ENCODE results near the gene GUCD1. TPM values are rescaled to one million over a fixed set of nuclear protein-coding genes. Genes with fewer than 3 reads are reported as not detected.

The GUCD1 gene
- total RNA-seq, 1 experiment from 2014 or later = 65.8 TPM

GRCh38 chr22:24543185-24543601 is 11.7 kb downstream of the GUCD1 start:
- H3K36me3 ChIP-seq (ENCODE audit: low read depth, low read length) = peaks cover 8% of the 10 kb centered on the region; the same call in 1 of the 2 replicates
- no TSS peak for BruUV-seq (replicated peaks)
- CTCF ChIA-PET = no interaction called here

GRCh38 chr22:24542641-24543040 is 12.3 kb downstream of the GUCD1 start:
- Histone ChIP-seq H3K9me2 (replicated peaks; ENCODE audit: low read length) (no peaks in the 10 kb centered on the region), H3K9me3 (ENCODE audit: low read length) (no peaks in the 10 kb centered on the region), H3K79me2 (ENCODE audit: low read length) (no peaks in the 10 kb centered on the region), H4K20me1 (ENCODE audit: low read length) (no peaks in the 10 kb centered on the region), H3K27me3 (ENCODE audit: low read length) (no peaks in the 10 kb centered on the region), H3K4me3 (ENCODE audit: low read length) (no peak overlapping the region), H3K36me3 (ENCODE audit: low read depth, low read length) (peaks cover 8% of the 10 kb centered on the region; the same call in 1 of the 2 replicates), H2AFZ (ENCODE audit: low read length) (no peak overlapping the region), H3K27ac (ENCODE audit: low read length) (no peak overlapping the region), H3K4me1 (ENCODE audit: insufficient read depth, low read length) (no peaks in the 10 kb centered on the region), H3F3A (ENCODE audit: low read length, unreplicated experiment) (no peaks in the 10 kb centered on the region), H3K4me2 (ENCODE audit: low read length) (no peak overlapping the region), H3K9ac (ENCODE audit: low read length) (no peak overlapping the region)
- no peak for ATAC-seq
- ChIA-PET CTCF (no interaction called here), POLR2A (ENCODE audit: unreplicated experiment) (no interaction called here)
- intact Hi-C loops (cut with micrococcal nuclease) = no loop called here
- BruUV-seq (replicated peaks) = no TSS peak
- DNase-seq = no peak
- TF ChIP-seq EZH2 (IDR thresholded peaks at IDR 0.05; ENCODE audit: low read length, unreplicated experiment) (no peak), EZH2phosphoT487 (IDR thresholded peaks at IDR 0.05; ENCODE audit: borderline replicate concordance, low read length) (no peak), CTCF (conservative IDR thresholded peaks at IDR 0.05; ENCODE audit: low read depth, low read length) (no peak)

More at GRCh38 chr22:24543185-24543601, 11.7 kb downstream of the GUCD1 start:
- H4K20me1 ChIP-seq (ENCODE audit: low read length) = no peaks in the 10 kb centered on the region
- H3K79me2 ChIP-seq (ENCODE audit: low read length) = no peaks in the 10 kb centered on the region
- H2AFZ ChIP-seq (ENCODE audit: low read length) = no peak overlapping the region
- no peaks in the 10 kb centered on the region for H3K27me3 ChIP-seq (ENCODE audit: low read length)
- H3K4me1 ChIP-seq (ENCODE audit: insufficient read depth, low read length) = no peaks in the 10 kb centered on the region
- ATAC-seq (no peak), DNase-seq (no peak)
- no peak overlapping the region for H3K4me3 ChIP-seq (ENCODE audit: low read length)
- H3K27ac ChIP-seq (ENCODE audit: low read length) = no peak overlapping the region
- intact Hi-C loops (cut with micrococcal nuclease) = no loop called here
- H3K9me2 ChIP-seq (replicated peaks; ENCODE audit: low read length) = no peaks in the 10 kb centered on the region
- POLR2A ChIA-PET (ENCODE audit: unreplicated experiment) = no interaction called here
- no peak overlapping the region for H3K9ac ChIP-seq (ENCODE audit: low read length)
- no peaks in the 10 kb centered on the region for H3F3A ChIP-seq (ENCODE audit: low read length, unreplicated experiment)
- H3K4me2 ChIP-seq (ENCODE audit: low read length) = no peak overlapping the region
- no peaks in the 10 kb centered on the region for H3K9me3 ChIP-seq (ENCODE audit: low read length)
- no peak for TF ChIP-seq EZH2 (IDR thresholded peaks at IDR 0.05; ENCODE audit: low read length, unreplicated experiment)
- no peak for TF ChIP-seq CTCF (conservative IDR thresholded peaks at IDR 0.05; ENCODE audit: low read depth, low read length)
- TF ChIP-seq EZH2phosphoT487 (IDR thresholded peaks at IDR 0.05; ENCODE audit: borderline replicate concordance, low read length) = no peak

- CTCF ChIA-PET = no interaction called here
- H3K9ac ChIP-seq (ENCODE audit: low read length) = no peak overlapping the region
Measured at GRCh38 chr22:24541681-24542515, 13.0 kb downstream of the GUCD1 start.

More at GRCh38 chr22:24541681-24542515, 13.0 kb downstream of the GUCD1 start:
- H3F3A ChIP-seq (ENCODE audit: low read length, unreplicated experiment) = no peaks in the 10 kb centered on the region
- H3K79me2 ChIP-seq (ENCODE audit: low read length) = no peaks in the 10 kb centered on the region
- H3K36me3 ChIP-seq (ENCODE audit: low read depth, low read length) = peaks cover 8% of the 10 kb centered on the region; the same call in 1 of the 2 replicates
- no peak overlapping the region for H2AFZ ChIP-seq (ENCODE audit: low read length)
- no peaks in the 10 kb centered on the region for H3K27me3 ChIP-seq (ENCODE audit: low read length)
- H3K27ac ChIP-seq (ENCODE audit: low read length) = no peak overlapping the region
- TF ChIP-seq CTCF (conservative IDR thresholded peaks at IDR 0.05; ENCODE audit: low read depth, low read length) (no peak), EZH2phosphoT487 (IDR thresholded peaks at IDR 0.05; ENCODE audit: borderline replicate concordance, low read length) (no peak)
- no peaks in the 10 kb centered on the region for H4K20me1 ChIP-seq (ENCODE audit: low read length)
- no peaks in the 10 kb centered on the region for H3K4me1 ChIP-seq (ENCODE audit: insufficient read depth, low read length)
- H3K9me2 ChIP-seq (replicated peaks; ENCODE audit: low read length) = no peaks in the 10 kb centered on the region
- H3K4me2 ChIP-seq (ENCODE audit: low read length) = no peak overlapping the region
- POLR2A ChIA-PET (ENCODE audit: unreplicated experiment) = no interaction called here
- ATAC-seq (no peak), DNase-seq (no peak)
- no TSS peak for BruUV-seq (replicated peaks)
- H3K4me3 ChIP-seq (ENCODE audit: low read length) = no peak overlapping the region
- H3K9me3 ChIP-seq (ENCODE audit: low read length) = no peaks in the 10 kb centered on the region
- intact Hi-C loops (cut with micrococcal nuclease) = no loop called here

Measured in PC-3 (cell line).